ENCODE data around the gene MRPS15. TPM values are rescaled to one million over a fixed set of nuclear protein-coding genes. Genes with fewer than 3 reads are reported as not detected.
"Not testable (repeated sequence)": the region's sequence is repeated elsewhere in the genome, so short reads cannot be mapped to it uniquely, and the experiment has no call there.

Gene MRPS15
- total RNA-seq (2014; rRNA removed; shearing (Covaris generic)): 108 and 130 TPM in 2 replicates
- 68.2 and 78.2 TPM in 2 replicates for polyA plus RNA-seq (2015; cell fraction: cytosol; rRNA removed)
- polyA plus RNA-seq (2015; cell fraction: nucleus; rRNA removed): 32.8 and 36.2 TPM in 2 replicates

- peak; percentile 91 for DNase-seq (ENCODE audit: low read depth)
Observed at GRCh38 chr1:36463803-36464604, at the start of gene MRPS15. Gene MRPS15 (minus strand): TSS chr1:36464384. CDS start chr1:36464275, 109 bp downstream.

DNA sequence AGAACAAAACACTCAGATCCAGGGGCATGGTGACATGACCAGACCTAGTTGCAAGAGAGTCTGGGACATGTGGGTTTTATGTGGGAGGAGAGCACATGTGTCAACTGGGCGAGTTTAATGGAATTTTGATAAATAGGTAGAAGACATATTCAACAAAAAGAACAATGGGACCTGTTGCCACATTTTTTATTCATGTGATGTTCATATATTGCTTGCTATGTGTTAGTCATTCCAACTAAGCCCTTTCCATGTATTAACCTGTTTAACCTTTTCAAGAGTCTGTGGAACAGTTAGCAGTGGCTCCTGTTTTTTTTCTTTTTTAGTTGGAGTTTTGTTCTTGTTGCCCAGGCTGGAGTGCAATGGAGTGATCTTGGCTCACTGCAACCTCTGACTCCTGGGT, 48.7 kb upstream of the MRPS15 start:
- DNase-seq (ENCODE audit: low read depth): no peak

- DNase-seq (ENCODE audit: low read depth): peak; percentile 81
Observed at GRCh38 chr1:36511804-36512798, 47.9 kb upstream of the MRPS15 start.

GRCh38 chr1:36511220-36511619, 47.0 kb upstream of the MRPS15 start:
- not testable (repeated sequence) for DNase-seq (ENCODE audit: low read depth)

DNA sequence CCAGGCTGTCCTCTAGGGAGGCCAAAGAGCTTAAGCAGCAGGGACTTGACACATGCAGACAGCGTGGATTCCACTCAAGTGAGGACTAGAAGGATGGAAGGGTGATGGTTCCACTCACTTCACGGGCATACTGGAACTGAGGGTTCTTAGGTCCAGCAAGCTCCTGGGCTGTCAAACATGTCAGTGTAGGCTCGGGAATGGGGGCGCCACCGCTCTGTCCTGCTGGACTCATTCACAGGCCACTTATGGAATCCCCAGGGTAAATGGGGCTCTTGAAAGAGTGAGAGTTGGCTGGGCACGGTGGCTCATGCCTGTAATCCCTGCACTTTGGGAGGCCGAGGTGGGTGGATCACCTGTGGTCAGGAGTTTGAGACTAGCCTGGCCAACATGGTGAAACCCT, 46.2 kb upstream of the MRPS15 start:
- DNase-seq (ENCODE audit: low read depth): no peak

- DNase-seq (ENCODE audit: low read depth): no peak
Observed at GRCh38 chr1:36508257-36508656, 44.1 kb upstream of the MRPS15 start.

DNA sequence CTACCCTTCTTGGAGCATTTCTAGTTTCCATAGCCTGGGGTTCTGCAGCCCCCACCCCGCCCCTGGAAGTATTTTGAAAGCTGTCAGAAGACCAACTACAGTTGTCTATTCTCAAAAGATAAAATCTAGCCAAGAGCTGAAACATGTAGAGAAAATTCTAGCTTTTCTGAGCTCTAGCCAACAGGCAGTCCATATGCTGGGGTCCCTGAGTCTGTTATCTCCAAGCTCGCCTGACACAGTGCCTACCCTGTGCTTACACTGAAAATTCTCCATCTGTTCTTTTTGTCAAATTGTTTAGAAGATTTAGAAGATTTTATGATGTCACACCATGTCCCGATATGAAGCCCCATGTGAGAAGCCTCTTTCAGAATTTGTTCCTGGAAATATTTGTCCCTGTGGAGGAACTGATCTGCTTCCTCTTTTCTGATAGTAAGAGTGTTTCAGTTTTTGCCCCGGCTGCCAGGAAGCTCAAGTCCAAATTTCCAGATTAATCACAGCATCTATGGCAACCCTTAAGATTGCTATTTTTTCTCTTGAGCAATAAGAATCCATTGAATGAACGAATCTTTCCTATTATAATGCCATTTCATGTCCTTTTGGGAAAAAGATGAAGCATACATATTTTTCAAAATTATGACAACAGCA, 42.2 kb upstream of the MRPS15 start:
- DNase-seq (ENCODE audit: low read depth): no peak

- DNase-seq (ENCODE audit: low read depth): no peak
Observed at GRCh38 chr1:36503733-36504132, 39.5 kb upstream of the MRPS15 start.

- DNase-seq (ENCODE audit: low read depth): no peak
Observed at GRCh38 chr1:36503159-36503558, 39.0 kb upstream of the MRPS15 start.

- DNase-seq (ENCODE audit: low read depth): no peak
Observed at GRCh38 chr1:36502616-36503015, 38.4 kb upstream of the MRPS15 start.

- not testable (repeated sequence) for DNase-seq (ENCODE audit: low read depth)
Observed at GRCh38 chr1:36501911-36502310, 37.7 kb upstream of the MRPS15 start.

- DNase-seq (ENCODE audit: low read depth): no peak
Observed at GRCh38 chr1:36497207-36497606, 33.0 kb upstream of the MRPS15 start.

DNA sequence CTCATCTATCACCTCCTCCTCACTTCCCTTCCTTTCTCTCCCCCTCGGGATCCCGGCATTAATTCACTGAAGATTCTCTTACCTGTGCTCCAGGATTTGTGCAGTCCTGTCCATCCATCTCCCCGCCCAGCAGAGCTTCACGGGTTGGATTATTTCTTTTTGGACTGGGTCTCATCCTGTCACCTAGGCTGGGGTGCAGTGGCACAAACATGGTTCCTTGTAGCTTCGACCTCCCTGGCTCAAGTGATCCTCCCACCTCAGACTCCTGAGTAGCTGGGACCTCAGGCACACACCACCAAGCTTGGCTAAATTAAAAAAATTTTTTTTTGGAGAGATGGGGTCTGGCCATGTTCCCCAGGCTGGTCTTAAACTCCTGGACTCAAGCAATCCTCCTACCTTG, 30.8 kb upstream of the MRPS15 start:
- DNase-seq (ENCODE audit: low read depth): no peak

DNA sequence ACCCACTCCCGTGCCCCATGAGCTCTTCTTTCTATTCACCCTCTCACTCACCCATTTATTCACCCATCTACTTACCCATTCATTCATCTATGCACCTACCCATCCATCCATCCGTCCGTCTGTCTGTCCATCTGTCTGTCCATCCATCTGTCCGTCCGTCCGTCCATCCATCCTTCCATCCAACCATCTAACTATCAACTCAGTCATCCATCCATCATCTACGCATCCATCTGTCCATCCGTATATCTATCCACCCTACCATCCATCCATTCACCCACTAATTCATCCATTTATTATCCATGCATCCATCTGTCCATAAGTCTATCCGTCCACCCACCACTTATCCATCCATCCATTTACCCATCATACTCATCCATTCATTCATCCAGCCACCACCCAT, 29.3 kb upstream of the MRPS15 start:
- DNase-seq (ENCODE audit: low read depth): no peak

DNA sequence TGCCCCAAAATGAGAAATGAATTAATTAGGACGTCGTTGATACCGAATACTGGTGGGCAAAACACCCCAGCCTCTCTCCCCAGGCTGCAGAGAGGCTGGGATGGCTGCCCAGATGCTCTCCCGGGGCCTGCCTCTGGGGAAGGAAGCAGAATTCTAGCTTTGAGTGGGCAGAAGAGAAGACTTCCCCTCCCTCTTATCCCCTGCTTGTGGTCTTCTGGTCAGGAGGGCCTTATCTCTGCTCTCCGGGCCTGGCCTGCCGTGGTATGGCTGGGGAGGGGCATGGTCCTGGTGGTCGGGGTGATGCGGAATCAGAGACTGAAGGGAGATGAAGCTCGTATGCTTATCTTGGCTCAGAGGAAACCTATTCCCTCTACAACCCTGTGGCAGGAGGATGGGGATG, 28.3 kb upstream of the MRPS15 start:
- DNase-seq (ENCODE audit: low read depth): no peak

DNA sequence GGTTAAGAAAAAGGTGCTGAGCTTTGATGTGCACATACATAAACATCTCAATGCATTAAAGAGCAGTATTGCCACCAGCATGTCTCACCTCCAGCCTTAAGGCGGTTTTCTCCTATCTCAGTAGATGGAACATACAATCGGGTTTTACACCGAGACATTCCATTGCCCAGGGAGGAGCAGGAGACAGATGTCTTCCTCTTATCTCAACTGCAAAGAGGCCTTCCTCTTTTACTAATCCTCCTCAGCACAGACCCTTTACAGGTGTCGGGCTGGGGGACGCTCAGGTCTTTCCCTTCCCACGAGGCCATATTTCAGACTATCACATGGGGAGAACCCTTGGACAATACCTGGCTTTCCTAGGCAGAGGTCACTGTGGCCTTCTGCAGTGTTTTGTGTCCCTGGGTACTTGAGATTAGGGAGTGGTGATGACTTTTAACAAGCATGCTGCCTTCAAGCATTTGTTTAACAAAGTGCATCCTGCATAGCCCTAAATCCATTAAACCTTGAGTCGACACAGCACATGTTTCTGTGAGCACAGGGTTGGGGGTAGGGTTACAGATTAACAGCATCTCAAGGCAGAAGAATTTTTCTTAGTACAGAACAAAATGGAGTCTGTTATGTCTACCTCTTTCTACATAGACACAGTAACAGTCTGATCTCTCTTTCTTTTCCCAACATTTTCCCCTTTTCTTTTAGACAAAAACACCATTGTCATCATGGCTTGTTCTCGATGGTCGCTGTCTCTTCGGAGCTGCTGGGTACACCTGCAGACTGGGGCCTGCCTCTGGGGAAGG, 25.3 kb upstream of the MRPS15 start:
- not testable (repeated sequence) for DNase-seq (ENCODE audit: low read depth)

GRCh38 chr1:36487906-36488305, 23.7 kb upstream of the MRPS15 start:
- DNase-seq (ENCODE audit: low read depth): no peak

GRCh38 chr1:36487336-36487725, 23.1 kb upstream of the MRPS15 start:
- not testable (repeated sequence) for DNase-seq (ENCODE audit: low read depth)

DNA sequence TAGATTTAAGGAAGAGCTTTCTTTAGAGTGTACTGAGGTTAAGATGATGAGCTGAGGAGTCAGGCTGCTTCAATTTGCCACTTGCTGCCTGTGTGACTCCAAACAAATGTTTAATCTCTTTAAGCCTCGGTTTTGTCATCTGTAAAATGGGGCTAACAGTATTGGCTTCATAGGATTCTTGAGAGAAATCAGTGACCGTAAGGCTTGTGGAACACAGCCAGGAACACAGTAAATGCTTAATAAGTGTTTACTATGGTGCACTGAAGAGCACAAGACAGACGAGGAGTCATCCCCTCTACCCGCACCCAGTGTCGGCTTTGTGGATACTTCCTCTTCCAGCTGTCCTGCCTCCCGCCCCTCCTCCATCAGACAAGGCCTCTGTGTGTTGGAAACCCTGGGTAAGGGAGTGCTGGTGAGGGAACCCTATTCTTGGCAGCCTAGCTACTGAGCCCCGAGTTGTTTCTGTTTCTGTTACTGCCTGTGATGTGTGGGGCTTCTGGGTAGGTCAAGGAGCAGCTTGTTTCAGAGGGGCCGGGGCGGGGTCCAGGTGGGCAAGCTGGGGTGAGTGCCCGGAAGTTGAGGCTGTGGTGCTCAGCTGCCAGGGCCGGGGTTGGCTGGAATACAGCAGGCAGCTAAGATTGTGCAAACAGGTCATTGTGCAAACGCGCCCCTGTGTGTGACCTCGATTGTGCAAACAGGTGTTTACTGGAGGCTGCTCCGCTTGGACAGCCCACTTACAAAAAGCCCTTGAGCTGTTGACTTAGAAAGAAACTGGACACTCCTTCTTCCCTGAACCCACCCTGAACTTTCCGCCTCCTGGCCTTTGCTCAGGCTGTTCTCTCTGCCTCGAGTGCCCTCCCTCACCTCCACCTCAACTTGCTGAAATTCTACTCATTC, 22.5 kb upstream of the MRPS15 start:
- DNase-seq (ENCODE audit: low read depth): no peak

- no peak for DNase-seq (ENCODE audit: low read depth)
Observed at GRCh38 chr1:36486093-36486438, 21.9 kb upstream of the MRPS15 start.
